ENCODE data around the gene ZFHX3. TPM values are rescaled to one million over a fixed set of nuclear protein-coding genes. Genes with fewer than 3 reads are reported as not detected.

ZFHX3 gene
- total RNA-seq, 1 donor from 2014 or later, result 1.2 TPM

- Mint-ChIP-seq H3K4me1 (ENCODE audit: low read depth) (no peaks in the 10 kb centered on the region), H3K27ac (no peak overlapping the region), H3K36me3 (ENCODE audit: low read depth) (no peaks in the 10 kb centered on the region), H3K9me3 (no peaks in the 10 kb centered on the region), H3K4me3 (ENCODE audit: low read depth) (no peak overlapping the region), H3K27me3 (ENCODE audit: low read depth) (no peaks in the 10 kb centered on the region)
- intact Hi-C loops (cut with micrococcal nuclease), result no loop called here
- no peak for DNase-seq (ENCODE audit: low spot score)
Measured at GRCh38 chr16:72794319-72794718, 253.6 kb downstream of the ZFHX3 start.

DNA sequence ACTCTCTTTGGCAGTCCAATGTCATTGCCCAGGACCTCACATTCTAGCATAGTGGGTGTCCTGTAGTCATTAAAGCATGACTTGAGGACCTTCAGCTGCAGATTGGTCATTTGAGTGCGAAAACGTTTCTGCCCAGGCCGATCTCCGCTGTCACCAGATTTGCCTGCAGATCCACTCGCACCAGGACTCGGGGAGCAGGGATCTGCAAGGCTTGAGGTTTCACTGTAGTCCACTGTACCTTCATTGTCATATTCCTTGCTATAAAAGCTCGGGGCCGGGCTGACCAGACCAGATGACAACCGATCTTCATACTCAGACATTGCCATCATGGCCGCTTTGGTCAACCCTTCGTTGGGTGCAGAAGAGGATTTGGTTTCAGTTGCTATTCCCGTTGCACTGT is 254.2 kb downstream of the ZFHX3 start:
- H3K27ac Mint-ChIP-seq, result no peak overlapping the region
- H3K27me3 Mint-ChIP-seq (ENCODE audit: low read depth), result peaks cover 3% of the 10 kb centered on the region
- no peak for DNase-seq (ENCODE audit: low spot score)
- intact Hi-C loops (cut with micrococcal nuclease), result no loop called here
- no peaks in the 10 kb centered on the region for H3K9me3 Mint-ChIP-seq
- no peak overlapping the region for H3K4me3 Mint-ChIP-seq (ENCODE audit: low read depth)
- no peaks in the 10 kb centered on the region for H3K4me1 Mint-ChIP-seq (ENCODE audit: low read depth)
- H3K36me3 Mint-ChIP-seq (ENCODE audit: low read depth), result no peaks in the 10 kb centered on the region

- intact Hi-C loops (cut with micrococcal nuclease), result no loop called here
- Mint-ChIP-seq H3K36me3 (ENCODE audit: low read depth) (no peaks in the 10 kb centered on the region), H3K9me3 (no peaks in the 10 kb centered on the region), H3K4me1 (ENCODE audit: low read depth) (peaks cover 2% of the 10 kb centered on the region), H3K27me3 (ENCODE audit: low read depth) (peaks cover 5% of the 10 kb centered on the region), H3K4me3 (ENCODE audit: low read depth) (no peak overlapping the region), H3K27ac (no peak overlapping the region)
- no peak for DNase-seq (ENCODE audit: low spot score)
Measured at GRCh38 chr16:72793017-72793416, 254.9 kb downstream of the ZFHX3 start.

DNA sequence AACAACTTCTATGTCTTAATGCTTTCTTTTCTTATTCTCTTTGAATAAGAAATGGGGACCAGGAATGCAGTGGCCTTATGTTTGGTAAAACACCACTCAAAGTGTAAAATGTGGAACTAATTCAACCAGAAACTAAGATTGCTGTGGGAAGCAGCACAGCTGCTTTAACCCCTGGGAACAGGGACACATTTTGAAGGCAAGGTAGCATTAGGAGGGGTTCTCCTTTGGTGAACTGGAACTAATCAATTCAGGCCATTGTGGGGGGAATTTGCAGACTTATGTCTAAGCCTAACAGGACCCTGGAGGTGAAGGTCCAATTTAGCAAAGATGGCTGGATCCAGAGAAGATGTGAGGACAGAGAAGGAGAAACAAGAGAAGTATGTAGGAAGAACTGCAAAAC is 256.1 kb downstream of the ZFHX3 start:
- intact Hi-C loops (cut with micrococcal nuclease), result no loop called here
- H3K27me3 Mint-ChIP-seq (ENCODE audit: low read depth), result peaks cover 5% of the 10 kb centered on the region
- H3K36me3 Mint-ChIP-seq (ENCODE audit: low read depth), result no peaks in the 10 kb centered on the region
- no peak overlapping the region for H3K4me3 Mint-ChIP-seq (ENCODE audit: low read depth)
- H3K4me1 Mint-ChIP-seq (ENCODE audit: low read depth), result peaks cover 10% of the 10 kb centered on the region
- H3K27ac Mint-ChIP-seq, result no peak overlapping the region
- no peak for DNase-seq (ENCODE audit: low spot score)
- no peaks in the 10 kb centered on the region for H3K9me3 Mint-ChIP-seq

GRCh38 chr16:72789921-72790320 is 258.0 kb downstream of the ZFHX3 start:
- Mint-ChIP-seq H3K27me3 (ENCODE audit: low read depth) (peaks cover 16% of the 10 kb centered on the region), H3K4me3 (ENCODE audit: low read depth) (no peak overlapping the region), H3K36me3 (ENCODE audit: low read depth) (no peaks in the 10 kb centered on the region), H3K27ac (no peak overlapping the region), H3K9me3 (no peaks in the 10 kb centered on the region), H3K4me1 (ENCODE audit: low read depth) (peaks cover 19% of the 10 kb centered on the region)
- intact Hi-C loops (cut with micrococcal nuclease), result no loop called here
- no peak for DNase-seq (ENCODE audit: low spot score)

DNA sequence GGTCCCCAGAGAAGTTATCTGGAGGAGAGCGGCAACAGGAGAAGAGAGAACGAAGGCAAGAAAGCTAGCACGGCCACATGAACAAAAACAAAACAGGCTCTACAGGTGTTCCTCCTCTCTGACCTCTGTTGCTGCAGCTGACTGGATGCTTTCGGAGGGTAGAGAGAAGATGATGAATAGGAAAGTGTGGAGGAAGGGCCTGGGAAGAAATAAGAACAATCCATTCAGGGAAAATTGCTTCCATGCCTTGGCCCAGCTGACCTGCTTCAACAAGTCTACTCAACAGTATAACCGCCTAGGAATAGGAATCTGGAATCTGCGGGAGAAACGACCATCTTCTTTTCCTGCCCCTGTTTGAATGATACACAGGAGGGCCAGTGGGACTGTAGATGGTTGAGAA is 258.5 kb downstream of the ZFHX3 start:
- no peaks in the 10 kb centered on the region for H3K36me3 Mint-ChIP-seq (ENCODE audit: low read depth)
- H3K4me1 Mint-ChIP-seq (ENCODE audit: low read depth), result peaks cover 19% of the 10 kb centered on the region
- H3K27me3 Mint-ChIP-seq (ENCODE audit: low read depth), result peaks cover 18% of the 10 kb centered on the region
- no peak overlapping the region for H3K27ac Mint-ChIP-seq
- no peak overlapping the region for H3K4me3 Mint-ChIP-seq (ENCODE audit: low read depth)
- DNase-seq (ENCODE audit: low spot score), result no peak
- H3K9me3 Mint-ChIP-seq, result no peaks in the 10 kb centered on the region
- intact Hi-C loops (cut with micrococcal nuclease), result no loop called here

DNA sequence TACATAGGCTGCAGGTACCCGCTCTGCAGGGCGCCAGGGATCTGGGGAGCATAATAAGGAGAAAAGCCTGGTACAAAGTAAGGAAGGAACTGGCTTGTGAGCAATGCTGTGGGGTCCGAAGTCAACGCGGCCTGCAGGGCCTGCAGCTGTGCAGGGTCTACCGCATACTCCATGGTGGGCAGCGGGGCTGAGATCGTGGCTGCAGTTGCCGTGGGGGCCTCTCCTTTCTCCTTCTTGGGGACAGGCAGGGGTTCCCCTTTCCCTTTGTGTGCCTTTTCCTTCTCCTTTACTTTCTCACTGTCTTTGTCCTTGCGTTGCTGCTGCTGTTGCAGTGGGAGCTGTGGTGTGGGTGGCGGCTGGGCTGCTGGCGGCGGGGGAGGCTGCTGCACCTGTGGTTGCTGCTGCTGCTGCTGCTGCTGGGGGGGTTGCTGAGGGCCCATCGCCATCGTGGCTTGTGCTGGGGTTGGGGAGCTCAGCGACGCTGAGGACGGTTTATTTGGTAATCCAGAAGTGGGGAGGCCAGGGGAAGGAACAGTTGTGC is 259.6 kb downstream of the ZFHX3 start:
- Mint-ChIP-seq H3K4me1 (ENCODE audit: low read depth) (peaks cover 26% of the 10 kb centered on the region), H3K4me3 (ENCODE audit: low read depth) (peak overlapping the region; percentile 77), H3K36me3 (ENCODE audit: low read depth) (no peaks in the 10 kb centered on the region), H3K9me3 (no peaks in the 10 kb centered on the region), H3K27me3 (ENCODE audit: low read depth) (peaks cover 22% of the 10 kb centered on the region), H3K27ac (no peak overlapping the region)
- intact Hi-C loops (cut with micrococcal nuclease), result no loop called here
- no peak for DNase-seq (ENCODE audit: low spot score)

GRCh38 chr16:72787514-72788268 is 260.2 kb downstream of the ZFHX3 start:
- Mint-ChIP-seq H3K9me3 (no peaks in the 10 kb centered on the region), H3K27ac (peak overlapping the region; percentile 30), H3K4me1 (ENCODE audit: low read depth) (peaks cover 26% of the 10 kb centered on the region), H3K4me3 (ENCODE audit: low read depth) (peak overlapping the region; percentile 77), H3K27me3 (ENCODE audit: low read depth) (peaks cover 22% of the 10 kb centered on the region), H3K36me3 (ENCODE audit: low read depth) (no peaks in the 10 kb centered on the region)
- intact Hi-C loops (cut with micrococcal nuclease), result loop anchor here (1.0 kb wide), 1 partner anchor 122 kb away; no protein-coding TSS in a partner anchor
- DNase-seq (ENCODE audit: low spot score), result peak; percentile 63

GRCh38 chr16:72787130-72787513 is 260.8 kb downstream of the ZFHX3 start:
- Mint-ChIP-seq H3K4me3 (ENCODE audit: low read depth) (peak overlapping the region; percentile 77), H3K36me3 (ENCODE audit: low read depth) (no peaks in the 10 kb centered on the region), H3K27ac (peak overlapping the region; percentile 19), H3K27me3 (ENCODE audit: low read depth) (peaks cover 24% of the 10 kb centered on the region), H3K9me3 (no peaks in the 10 kb centered on the region), H3K4me1 (ENCODE audit: low read depth) (peaks cover 26% of the 10 kb centered on the region)
- intact Hi-C loops (cut with micrococcal nuclease), result loop anchor here (1.0 kb wide), 1 partner anchor 122 kb away; no protein-coding TSS in a partner anchor
- no peak for DNase-seq (ENCODE audit: low spot score)

- Mint-ChIP-seq H3K36me3 (ENCODE audit: low read depth) (no peaks in the 10 kb centered on the region), H3K4me1 (ENCODE audit: low read depth) (peaks cover 26% of the 10 kb centered on the region), H3K9me3 (no peaks in the 10 kb centered on the region), H3K4me3 (ENCODE audit: low read depth) (peak overlapping the region; percentile 37), H3K27ac (no peak overlapping the region), H3K27me3 (ENCODE audit: low read depth) (peaks cover 26% of the 10 kb centered on the region)
- intact Hi-C loops (cut with micrococcal nuclease), result loop anchor here (1.0 kb wide), 1 partner anchor 121 kb away; no protein-coding TSS in a partner anchor
- DNase-seq (ENCODE audit: low spot score), result no peak
Measured at GRCh38 chr16:72786606-72787005, 261.3 kb downstream of the ZFHX3 start.

- Mint-ChIP-seq H3K27ac (no peak overlapping the region), H3K4me1 (ENCODE audit: low read depth) (peaks cover 26% of the 10 kb centered on the region), H3K27me3 (ENCODE audit: low read depth) (peaks cover 26% of the 10 kb centered on the region), H3K9me3 (no peaks in the 10 kb centered on the region), H3K4me3 (ENCODE audit: low read depth) (no peak overlapping the region), H3K36me3 (ENCODE audit: low read depth) (no peaks in the 10 kb centered on the region)
- DNase-seq (ENCODE audit: low spot score), result no peak
- intact Hi-C loops (cut with micrococcal nuclease), result no loop called here
Measured at GRCh38 chr16:72785886-72786285, 262.0 kb downstream of the ZFHX3 start.

DNA sequence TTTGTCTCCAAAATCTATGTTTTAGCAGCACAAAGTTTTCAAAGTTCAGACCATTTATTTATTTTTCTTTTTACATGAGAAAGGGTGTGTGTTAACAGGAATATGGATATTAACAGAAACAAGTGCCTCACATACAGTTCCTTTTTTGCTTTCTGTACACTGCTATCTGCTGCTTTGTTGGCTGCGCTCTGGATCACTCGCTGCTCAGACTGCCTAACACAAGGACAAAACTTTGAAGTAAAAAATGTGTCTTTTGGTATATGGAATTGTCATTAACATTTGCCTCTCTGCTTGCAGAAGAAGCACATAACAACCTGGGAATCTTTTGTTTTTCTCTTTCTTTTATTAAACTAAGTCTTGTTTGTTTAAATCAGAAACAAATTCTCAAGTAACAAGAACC is 262.8 kb downstream of the ZFHX3 start:
- intact Hi-C loops (cut with micrococcal nuclease), result no loop called here
- H3K9me3 Mint-ChIP-seq, result no peaks in the 10 kb centered on the region
- H3K4me1 Mint-ChIP-seq (ENCODE audit: low read depth), result peaks cover 26% of the 10 kb centered on the region
- no peak overlapping the region for H3K27ac Mint-ChIP-seq
- DNase-seq (ENCODE audit: low spot score), result no peak
- H3K4me3 Mint-ChIP-seq (ENCODE audit: low read depth), result no peak overlapping the region
- H3K27me3 Mint-ChIP-seq (ENCODE audit: low read depth), result peaks cover 26% of the 10 kb centered on the region
- no peaks in the 10 kb centered on the region for H3K36me3 Mint-ChIP-seq (ENCODE audit: low read depth)

- intact Hi-C loops (cut with micrococcal nuclease), result no loop called here
Measured at GRCh38 chr16:72783716-72784318, 264.1 kb downstream of the ZFHX3 start.

More at GRCh38 chr16:72783716-72784318, 264.1 kb downstream of the ZFHX3 start:
- Mint-ChIP-seq H3K27me3 (ENCODE audit: low read depth) (peaks cover 22% of the 10 kb centered on the region), H3K27ac (peak overlapping the region; percentile 43), H3K9me3 (no peaks in the 10 kb centered on the region), H3K36me3 (ENCODE audit: low read depth) (no peaks in the 10 kb centered on the region), H3K4me1 (ENCODE audit: low read depth) (peaks cover 26% of the 10 kb centered on the region), H3K4me3 (ENCODE audit: low read depth) (no peak overlapping the region)
- no peak for DNase-seq (ENCODE audit: low spot score)

All from activated T-helper 2 cell treated with anti-CD3 and anti-CD28 coated beads, Interferon-gamma antibody, Interleukin-2, Interleukin-4, amounts not matched to agents 10 μg/mL and 5 μg/mL and 100 μg/mL, durations not matched to agents 14 hours and 24 hours and 36 hours (primary cell).